MCF 10A (cell line): ENCODE data around the gene FBN1. TPM values are rescaled to one million over a fixed set of nuclear protein-coding genes. Genes with fewer than 3 reads are reported as not detected.
A peak's percentile ranks its signal among the peaks of the same experiment; 100 is the strongest.

Experiments
- BruUV-seq: library from RNA; stranded (reverse); fragments of 400-500 nt; replicated peaks from 2 replicates; lab custom pipeline; 2021; lab: Mats Ljungman, UMichigan
- CTCF ChIA-PET: fragments of 300-600 bp; sonication (Branson Sonifier 250); formaldehyde crosslinking; extraction: SDS; loops from one replicate; lab custom pipeline; 2021; ENCODE audit warnings: antibody characterized with exemption, inconsistent platforms; lab: Yijun Ruan, JAX
- POLR2A ChIA-PET: fragments of 300-600, 350-650 bp; sonication (Branson Sonifier 250); formaldehyde crosslinking; extraction: SDS; loops from one replicate; lab custom pipeline; 2020; ENCODE audit warnings: antibody characterized with exemption, inconsistent platforms; lab: Yijun Ruan, JAX
- DNase-seq: peaks from one replicate; pipeline ENCODE4 v3.0.0-alpha.2; 2018; ENCODE audit not compliant: unreplicated experiment
- H3K27ac Mint-ChIP-seq: one replicate; pipeline ENCODE4 v1.8.0; 2022; ENCODE audit warnings: mild to moderate bottlenecking, low read depth, mixed read lengths; ENCODE audit not compliant: unreplicated experiment
- H3K27me3 Mint-ChIP-seq: one replicate; pipeline ENCODE4 v1.8.0; 2022; ENCODE audit warnings: mixed read lengths; ENCODE audit not compliant: insufficient read depth, unreplicated experiment
- H3K36me3 Mint-ChIP-seq: one replicate; pipeline ENCODE4 v1.8.0; 2022; ENCODE audit warnings: mild to moderate bottlenecking, moderate library complexity, mixed read lengths; ENCODE audit not compliant: insufficient read depth, unreplicated experiment
- H3K4me1 Mint-ChIP-seq: one replicate; pipeline ENCODE4 v1.8.0; 2022; ENCODE audit warnings: mixed read lengths; ENCODE audit not compliant: insufficient read depth, unreplicated experiment
- H3K4me3 Mint-ChIP-seq: one replicate; pipeline ENCODE4 v1.8.0; 2022; ENCODE audit warnings: mild to moderate bottlenecking, moderate library complexity, mixed read lengths; ENCODE audit not compliant: unreplicated experiment
- H3K9me3 Mint-ChIP-seq: one replicate; pipeline ENCODE4 v1.8.0; 2022; ENCODE audit warnings: mixed read lengths; ENCODE audit not compliant: unreplicated experiment
- intact Hi-C: fragments of 100-400 bp; cut with micrococcal nuclease; formaldehyde crosslinking; loops from 2 replicates; pipeline ENCODE4 v1.14.1; 2022
- total RNA-seq: library from RNA; stranded (reverse); gene quantifications from 2 replicates; pipeline ENCODE4 v1.2.3, GENCODE V29; 2022
- TF ChIP-seq, protein P1 (sequence below): fragments of 200-600 bp; IDR thresholded peaks from one replicate; pipeline ENCODE4 v1.8.0; 2022; ENCODE audit warnings: antibody characterized with exemption, mild to moderate bottlenecking; ENCODE audit not compliant: unreplicated experiment

Gene FBN1
- total RNA-seq, 1 experiment from 2014 or later: 14.3 TPM

DNA sequence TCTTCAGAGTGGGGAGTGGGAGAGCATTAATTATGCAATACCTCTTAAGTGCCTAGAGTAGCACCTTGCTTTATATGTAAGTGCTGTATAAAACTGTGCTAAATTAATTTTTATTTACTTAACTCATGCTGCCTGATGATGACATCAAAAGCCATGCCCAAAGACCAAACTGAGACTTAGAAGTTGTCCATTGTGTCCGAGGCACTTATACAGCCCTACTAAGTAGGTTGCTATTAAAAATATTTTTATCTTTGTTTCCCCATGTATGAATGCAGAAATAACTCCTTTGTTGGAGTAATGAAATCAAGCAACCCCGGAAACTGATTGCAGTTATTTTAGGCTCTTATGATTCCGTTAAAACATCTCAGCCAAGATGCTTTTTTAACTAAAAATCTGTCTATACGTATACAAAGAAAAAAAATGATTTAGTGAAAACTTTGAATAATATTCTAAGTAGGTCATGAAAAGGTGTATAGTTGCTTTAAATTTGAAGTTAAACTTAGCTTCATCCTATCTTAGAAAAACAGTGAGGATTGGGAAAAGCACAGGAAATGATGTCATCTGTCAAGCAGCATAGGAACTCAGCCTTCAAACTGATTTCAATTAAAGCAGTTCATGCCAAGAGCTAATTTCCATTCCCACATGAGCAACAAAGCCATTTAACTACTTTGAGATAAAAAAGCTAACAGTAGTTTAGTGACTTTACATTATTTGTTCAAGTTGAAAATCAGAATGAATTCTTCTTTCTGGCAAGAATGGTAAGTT lies 43.0 kb downstream of the FBN1 start:
- Mint-ChIP-seq H3K4me3 (no peak overlapping the region), H3K9me3 (no peaks in the 10 kb centered on the region), H3K36me3 (peaks cover 12% of the 10 kb centered on the region), H3K27me3 (no peaks in the 10 kb centered on the region), H3K27ac (no peak overlapping the region), H3K4me1 (peaks cover 12% of the 10 kb centered on the region)
- intact Hi-C loops: no loop called here
- TF ChIP-seq, protein P1, sequence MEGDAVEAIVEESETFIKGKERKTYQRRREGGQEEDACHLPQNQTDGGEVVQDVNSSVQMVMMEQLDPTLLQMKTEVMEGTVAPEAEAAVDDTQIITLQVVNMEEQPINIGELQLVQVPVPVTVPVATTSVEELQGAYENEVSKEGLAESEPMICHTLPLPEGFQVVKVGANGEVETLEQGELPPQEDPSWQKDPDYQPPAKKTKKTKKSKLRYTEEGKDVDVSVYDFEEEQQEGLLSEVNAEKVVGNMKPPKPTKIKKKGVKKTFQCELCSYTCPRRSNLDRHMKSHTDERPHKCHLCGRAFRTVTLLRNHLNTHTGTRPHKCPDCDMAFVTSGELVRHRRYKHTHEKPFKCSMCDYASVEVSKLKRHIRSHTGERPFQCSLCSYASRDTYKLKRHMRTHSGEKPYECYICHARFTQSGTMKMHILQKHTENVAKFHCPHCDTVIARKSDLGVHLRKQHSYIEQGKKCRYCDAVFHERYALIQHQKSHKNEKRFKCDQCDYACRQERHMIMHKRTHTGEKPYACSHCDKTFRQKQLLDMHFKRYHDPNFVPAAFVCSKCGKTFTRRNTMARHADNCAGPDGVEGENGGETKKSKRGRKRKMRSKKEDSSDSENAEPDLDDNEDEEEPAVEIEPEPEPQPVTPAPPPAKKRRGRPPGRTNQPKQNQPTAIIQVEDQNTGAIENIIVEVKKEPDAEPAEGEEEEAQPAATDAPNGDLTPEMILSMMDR: no peak
- no TSS peak for BruUV-seq
- CTCF ChIA-PET: no interaction called here
- DNase-seq: peak; percentile 18
- POLR2A ChIA-PET: interaction anchor here (0.7 to 1.0 kb wide), 2 partner anchors 22 to 1753 kb away, joined by 3 read pairs; no protein-coding TSS in a partner anchor

DNA sequence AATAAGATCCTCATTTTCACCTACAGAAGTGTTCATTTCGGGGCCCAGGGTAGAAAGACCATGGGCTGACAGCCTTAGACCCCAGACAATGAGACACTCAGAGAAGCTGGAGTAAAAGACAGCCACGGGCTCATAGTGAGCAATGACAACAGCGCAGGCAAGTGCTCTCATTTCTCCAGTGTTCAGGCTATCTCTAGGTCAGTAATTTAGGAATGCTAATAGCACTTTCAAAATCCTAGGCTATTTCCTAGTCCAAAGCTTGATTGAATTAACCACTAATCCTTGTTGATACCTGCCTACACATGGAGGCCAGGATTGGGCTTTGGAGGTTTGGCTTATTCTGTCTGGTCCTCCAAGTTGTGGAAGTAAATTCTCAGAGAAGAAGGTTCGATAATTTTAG lies 44.4 kb downstream of the FBN1 start:
- TF ChIP-seq, protein P1: no peak
- no peak overlapping the region for H3K4me3 Mint-ChIP-seq
- DNase-seq: no peak
- H3K4me1 Mint-ChIP-seq: peaks cover 12% of the 10 kb centered on the region
- H3K9me3 Mint-ChIP-seq: no peaks in the 10 kb centered on the region
- H3K27me3 Mint-ChIP-seq: no peaks in the 10 kb centered on the region
- intact Hi-C loops: no loop called here
- BruUV-seq: no TSS peak
- H3K36me3 Mint-ChIP-seq: peaks cover 12% of the 10 kb centered on the region
- ChIA-PET CTCF (no interaction called here), POLR2A (interaction anchor here (0.8 kb wide), 1 partner anchor 26 kb away, joined by 5 read pairs; no protein-coding TSS in a partner anchor)
- no peak overlapping the region for H3K27ac Mint-ChIP-seq

DNA sequence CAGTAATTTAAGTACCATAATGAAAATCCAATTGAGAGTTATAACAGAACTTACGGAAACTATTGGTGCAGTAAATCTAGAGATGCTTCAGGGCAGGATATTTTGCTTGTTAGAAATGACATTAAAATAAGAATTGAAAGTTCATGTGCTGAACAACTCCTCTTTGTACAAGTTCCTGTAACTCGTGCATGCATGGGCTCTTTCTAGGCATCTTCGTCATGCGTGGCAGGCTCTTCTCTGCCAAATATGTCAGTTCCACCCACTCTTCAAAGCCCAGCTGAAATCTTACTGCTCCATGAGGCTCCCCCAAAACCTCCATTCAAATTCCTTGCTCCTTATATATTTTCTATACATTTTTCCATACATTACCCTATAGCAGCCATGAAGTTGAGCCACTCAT lies 48.7 kb downstream of the FBN1 start:
- Mint-ChIP-seq H3K27me3 (no peaks in the 10 kb centered on the region), H3K4me3 (no peak overlapping the region), H3K9me3 (no peaks in the 10 kb centered on the region), H3K36me3 (peaks cover 8% of the 10 kb centered on the region), H3K27ac (no peak overlapping the region), H3K4me1 (peaks cover 7% of the 10 kb centered on the region)
- ChIA-PET CTCF (no interaction called here), POLR2A (interaction anchor here (2.6 kb wide), 1 partner anchor 18 kb away, joined by 6 read pairs; no protein-coding TSS in a partner anchor)
- TF ChIP-seq, protein P1: no peak
- DNase-seq: no peak
- intact Hi-C loops: no loop called here
- no TSS peak for BruUV-seq

DNA sequence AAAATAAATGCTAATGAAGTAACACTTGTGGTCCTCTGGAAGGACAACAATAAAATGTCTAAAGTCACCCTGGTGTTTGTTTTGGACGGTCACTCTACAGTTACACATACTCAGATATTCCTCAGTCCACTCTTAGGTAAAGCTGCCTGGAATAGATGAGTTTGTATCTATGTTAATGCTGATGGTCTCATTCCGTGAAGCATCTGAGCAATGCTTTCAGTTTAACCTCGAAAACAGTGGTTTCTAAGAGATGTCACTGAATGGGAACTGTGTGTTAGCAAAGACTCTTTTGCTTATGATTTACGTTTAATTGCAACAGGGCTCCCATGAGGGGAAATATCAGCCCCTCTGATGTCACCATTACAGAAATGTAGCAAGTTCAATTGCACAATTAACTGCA lies 49.1 kb downstream of the FBN1 start:
- intact Hi-C loops: no loop called here
- Mint-ChIP-seq H3K9me3 (no peaks in the 10 kb centered on the region), H3K27me3 (no peaks in the 10 kb centered on the region), H3K4me3 (no peak overlapping the region), H3K36me3 (peaks cover 6% of the 10 kb centered on the region), H3K4me1 (peaks cover 7% of the 10 kb centered on the region), H3K27ac (no peak overlapping the region)
- ChIA-PET POLR2A (interaction anchor here (1.0 to 2.6 kb wide), 2 partner anchors 8 to 18 kb away, joined by 3 to 6 read pairs; no protein-coding TSS in a partner anchor), CTCF (interaction anchor here (0.7 kb wide), 1 partner anchor 558 kb away, joined by 3 read pairs; no protein-coding TSS in a partner anchor)
- BruUV-seq: no TSS peak
- TF ChIP-seq, protein P1: no peak
- no peak for DNase-seq
